OCI-LY1 (cell line): ENCODE results near the gene BMP8A.

Experiments used
- H2AFZ ChIP-seq: fragments of 200-600 bp; sonication (generic), shearing (Covaris generic); 2 replicates; pipeline ENCODE4 v1.6.0; 2014; ENCODE audit warnings: antibody characterized with exemption, mild to moderate bottlenecking, low read length
- H3F3A ChIP-seq: fragments of 200-600 bp; sonication (generic), shearing (Covaris generic); 2 replicates; pipeline ENCODE4 v1.6.0; 2014; ENCODE audit warnings: mild to moderate bottlenecking, antibody characterized with exemption, low read length, moderate library complexity; ENCODE audit not compliant: insufficient read depth
- H3K27ac ChIP-seq: fragments of 200-600 bp; sonication (generic); 2 replicates; pipeline ENCODE4 v1.5.1; 2014; ENCODE audit warnings: low read length, mixed run types, mild to moderate bottlenecking, low read depth; ENCODE audit not compliant: poor library complexity, severe bottlenecking
- H3K27me3 ChIP-seq: fragments of 200-600 bp; sonication (generic); 2 replicates; pipeline ENCODE4 v1.6.0; 2014; ENCODE audit warnings: antibody characterized with exemption, mild to moderate bottlenecking, low read length, moderate library complexity; ENCODE audit not compliant: insufficient read depth
- H3K36me3 ChIP-seq: fragments of 200-600 bp; sonication (generic); 2 replicates; pipeline ENCODE4 v1.6.1; 2014; ENCODE audit warnings: mild to moderate bottlenecking, antibody characterized with exemption, low read length, moderate library complexity, mixed read lengths; ENCODE audit not compliant: insufficient read depth
- H3K4me1 ChIP-seq: fragments of 200-600 bp; sonication (generic); 2 replicates; pipeline ENCODE4 v1.5.1; 2014; ENCODE audit warnings: mild to moderate bottlenecking, low read length, moderate library complexity; ENCODE audit not compliant: insufficient read depth, severe bottlenecking
- H3K4me2 ChIP-seq: fragments of 200-600 bp; sonication (generic), shearing (Covaris generic); 2 replicates; pipeline ENCODE4 v1.6.1; 2014; ENCODE audit warnings: low read length
- H3K4me3 ChIP-seq: fragments of 200-600 bp; sonication (generic); 2 replicates; pipeline ENCODE4 v1.5.1; 2014; ENCODE audit warnings: low read length, low read depth, mild to moderate bottlenecking, mixed read lengths; ENCODE audit not compliant: poor library complexity, severe bottlenecking
- H3K79me2 ChIP-seq: fragments of 200-600 bp; shearing (Covaris generic); 2 replicates; pipeline ENCODE4 v1.6.1; 2016; ENCODE audit warnings: mixed run types, low read length, mixed read lengths; ENCODE audit not compliant: insufficient read depth
- H3K9ac ChIP-seq: fragments of 200-600 bp; sonication (generic), shearing (Covaris generic); 2 replicates; pipeline ENCODE4 v1.6.1; 2014; ENCODE audit warnings: mild to moderate bottlenecking, low read length, mixed read lengths
- H3K9me2 ChIP-seq: fragments of 200-600 bp; sonication (generic), shearing (Covaris generic); 2 replicates; pipeline ENCODE4 v1.6.1; 2014; ENCODE audit warnings: low read depth, mild to moderate bottlenecking, low read length, mixed read lengths
- H3K9me3 ChIP-seq: fragments of 200-600 bp; shearing (Covaris generic); 2 replicates; pipeline ENCODE4 v1.6.1; 2014; ENCODE audit warnings: low read length, mixed read lengths
- H4K20me1 ChIP-seq: fragments of 200-600 bp; sonication (generic), shearing (Covaris generic); 2 replicates; pipeline ENCODE4 v1.6.0; 2016; ENCODE audit warnings: mild to moderate bottlenecking, low read length; ENCODE audit not compliant: insufficient read depth
- EZH2 ChIP-seq: fragments of 200-600 bp; sonication (generic), shearing (Covaris generic); IDR thresholded peaks from 2 replicates; pipeline ENCODE4 v1.8.0; 2017; ENCODE audit warnings: borderline replicate concordance, mixed run types, mild to moderate bottlenecking, antibody characterized with exemption, low read length, moderate library complexity, mixed read lengths
- TF ChIP-seq, protein P1 (sequence below): fragments of 200-600 bp; sonication (generic), shearing (Covaris generic); IDR thresholded peaks from 2 replicates; pipeline ENCODE4 v1.5.1; 2017; ENCODE audit warnings: mild to moderate bottlenecking, antibody characterized with exemption, low read length, moderate library complexity, mixed read lengths

BMP8A gene

DNA sequence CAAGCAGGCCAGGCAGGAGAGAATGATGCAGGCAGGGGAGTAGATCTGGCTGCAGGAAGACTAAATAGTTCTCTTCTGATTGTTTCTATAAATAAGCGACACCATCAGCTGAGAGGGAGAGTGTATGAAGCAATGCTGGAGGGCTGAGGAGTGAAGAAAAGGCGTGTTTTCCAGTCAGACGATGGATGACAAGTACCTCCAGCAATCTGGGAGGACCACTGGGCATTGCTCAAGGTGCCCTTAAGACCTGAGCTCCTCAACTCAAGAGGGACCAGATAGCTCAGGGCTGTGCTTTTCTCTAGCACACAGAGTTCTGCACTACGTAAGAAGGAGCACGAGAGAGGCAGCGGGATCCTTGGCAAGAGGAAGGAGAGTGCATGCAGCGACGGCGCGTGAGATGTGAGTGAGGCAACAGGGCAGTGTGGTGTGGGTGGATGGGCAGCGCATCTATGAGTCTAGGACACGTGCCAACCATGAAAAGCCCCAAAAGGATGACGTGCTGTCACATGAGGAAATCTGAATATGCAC is 49.1 kb downstream of the BMP8A start:
- Histone ChIP-seq H3K9me2 (no peaks in the 10 kb centered on the region), H3K9ac (no peak overlapping the region), H3K79me2 (no peaks in the 10 kb centered on the region), H3K4me2 (no peak overlapping the region), H2AFZ (no peak overlapping the region), H3K27ac (no peak overlapping the region), H4K20me1 (no peaks in the 10 kb centered on the region), H3K27me3 (no peaks in the 10 kb centered on the region), H3K4me3 (no peak overlapping the region), H3K36me3 (no peaks in the 10 kb centered on the region; the same call in 1 of the 2 replicates), H3K9me3 (no peaks in the 10 kb centered on the region), H3F3A (no peaks in the 10 kb centered on the region), H3K4me1 (no peaks in the 10 kb centered on the region)
- TF ChIP-seq EZH2, result no peak
- TF ChIP-seq, protein P1, sequence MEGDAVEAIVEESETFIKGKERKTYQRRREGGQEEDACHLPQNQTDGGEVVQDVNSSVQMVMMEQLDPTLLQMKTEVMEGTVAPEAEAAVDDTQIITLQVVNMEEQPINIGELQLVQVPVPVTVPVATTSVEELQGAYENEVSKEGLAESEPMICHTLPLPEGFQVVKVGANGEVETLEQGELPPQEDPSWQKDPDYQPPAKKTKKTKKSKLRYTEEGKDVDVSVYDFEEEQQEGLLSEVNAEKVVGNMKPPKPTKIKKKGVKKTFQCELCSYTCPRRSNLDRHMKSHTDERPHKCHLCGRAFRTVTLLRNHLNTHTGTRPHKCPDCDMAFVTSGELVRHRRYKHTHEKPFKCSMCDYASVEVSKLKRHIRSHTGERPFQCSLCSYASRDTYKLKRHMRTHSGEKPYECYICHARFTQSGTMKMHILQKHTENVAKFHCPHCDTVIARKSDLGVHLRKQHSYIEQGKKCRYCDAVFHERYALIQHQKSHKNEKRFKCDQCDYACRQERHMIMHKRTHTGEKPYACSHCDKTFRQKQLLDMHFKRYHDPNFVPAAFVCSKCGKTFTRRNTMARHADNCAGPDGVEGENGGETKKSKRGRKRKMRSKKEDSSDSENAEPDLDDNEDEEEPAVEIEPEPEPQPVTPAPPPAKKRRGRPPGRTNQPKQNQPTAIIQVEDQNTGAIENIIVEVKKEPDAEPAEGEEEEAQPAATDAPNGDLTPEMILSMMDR, result no peak

DNA sequence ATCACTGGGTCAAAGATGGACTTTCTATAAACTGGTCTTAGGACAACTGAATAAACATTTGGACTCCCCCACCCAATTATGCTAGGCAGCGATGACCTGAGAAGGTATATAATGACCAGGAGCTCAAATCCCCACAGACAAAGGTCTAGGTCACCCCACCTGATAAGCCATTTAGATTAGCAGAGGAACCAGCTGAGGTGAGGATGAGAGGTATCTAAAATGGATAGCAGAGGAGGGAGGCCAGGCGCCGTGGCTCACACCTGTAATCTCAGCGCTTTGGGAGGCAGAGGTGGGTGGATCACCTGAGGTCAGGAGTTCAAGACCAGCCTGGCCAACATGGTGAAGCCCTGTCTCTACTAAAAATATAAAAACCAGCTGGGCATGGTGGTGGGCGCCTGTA is 51.5 kb downstream of the BMP8A start:
- no peak overlapping the region for H3K4me2 ChIP-seq
- H3K27me3 ChIP-seq, result no peaks in the 10 kb centered on the region
- H3K9me2 ChIP-seq, result no peaks in the 10 kb centered on the region
- no peak for TF ChIP-seq EZH2
- TF ChIP-seq, protein P1, result no peak
- H3F3A ChIP-seq, result no peaks in the 10 kb centered on the region
- no peak overlapping the region for H3K4me3 ChIP-seq
- H2AFZ ChIP-seq, result no peak overlapping the region
- H3K9me3 ChIP-seq, result no peaks in the 10 kb centered on the region
- no peak overlapping the region for H3K9ac ChIP-seq
- no peaks in the 10 kb centered on the region for H4K20me1 ChIP-seq
- H3K79me2 ChIP-seq, result no peaks in the 10 kb centered on the region
- H3K27ac ChIP-seq, result no peak overlapping the region
- peaks cover 11% of the 10 kb centered on the region for H3K36me3 ChIP-seq
- no peaks in the 10 kb centered on the region for H3K4me1 ChIP-seq

DNA sequence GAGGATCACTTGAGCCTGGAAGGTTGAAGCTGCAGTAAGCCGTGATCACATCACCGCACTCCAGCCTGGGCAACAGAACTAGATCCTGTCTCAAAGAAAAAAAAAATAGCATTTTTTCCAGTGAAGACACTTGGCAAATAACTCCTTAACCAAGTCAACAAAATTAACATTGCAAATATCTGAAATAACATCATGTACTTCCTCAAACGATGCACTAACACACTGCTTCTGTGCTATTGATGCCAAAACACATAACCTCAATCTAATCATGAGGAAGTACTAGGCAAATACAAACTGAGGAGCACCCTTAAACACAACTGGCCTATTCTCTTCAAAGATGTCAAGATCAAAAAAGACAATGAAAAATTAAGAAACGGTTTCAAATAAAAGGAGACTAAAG is 52.9 kb downstream of the BMP8A start:
- no peaks in the 10 kb centered on the region for H3F3A ChIP-seq
- TF ChIP-seq, protein P1, result no peak
- TF ChIP-seq EZH2, result no peak
- H3K36me3 ChIP-seq, result peaks cover 16% of the 10 kb centered on the region

More for the DNA sequence above, 52.9 kb downstream of the BMP8A start:
- H4K20me1 ChIP-seq, result no peaks in the 10 kb centered on the region
- no peaks in the 10 kb centered on the region for H3K9me2 ChIP-seq
- H2AFZ ChIP-seq, result no peak overlapping the region
- H3K4me3 ChIP-seq, result no peak overlapping the region
- no peaks in the 10 kb centered on the region for H3K27me3 ChIP-seq
- no peaks in the 10 kb centered on the region for H3K4me1 ChIP-seq
- no peak overlapping the region for H3K27ac ChIP-seq
- H3K9ac ChIP-seq, result no peak overlapping the region
- H3K79me2 ChIP-seq, result no peaks in the 10 kb centered on the region
- H3K4me2 ChIP-seq, result no peak overlapping the region
- no peaks in the 10 kb centered on the region for H3K9me3 ChIP-seq
